ENCODE data around the gene PRKAG2.

Gene PRKAG2

GRCh38 chr7:151819866-151820265 lies 57.0 kb downstream of the PRKAG2 start:
- in situ Hi-C loops (cut with HindIII; ENCODE audit: low sequenced_read_pairs): no loop called here
- H3K4me3 ChIP-seq (ENCODE audit: low read depth, low read length): no peak overlapping the region
- DNase-seq (ENCODE audit: low read depth): no peak
- no peak for TF ChIP-seq CTCF (IDR thresholded peaks at IDR 0.05; ENCODE audit: low read depth, low read length, missing control alignments)

DNA sequence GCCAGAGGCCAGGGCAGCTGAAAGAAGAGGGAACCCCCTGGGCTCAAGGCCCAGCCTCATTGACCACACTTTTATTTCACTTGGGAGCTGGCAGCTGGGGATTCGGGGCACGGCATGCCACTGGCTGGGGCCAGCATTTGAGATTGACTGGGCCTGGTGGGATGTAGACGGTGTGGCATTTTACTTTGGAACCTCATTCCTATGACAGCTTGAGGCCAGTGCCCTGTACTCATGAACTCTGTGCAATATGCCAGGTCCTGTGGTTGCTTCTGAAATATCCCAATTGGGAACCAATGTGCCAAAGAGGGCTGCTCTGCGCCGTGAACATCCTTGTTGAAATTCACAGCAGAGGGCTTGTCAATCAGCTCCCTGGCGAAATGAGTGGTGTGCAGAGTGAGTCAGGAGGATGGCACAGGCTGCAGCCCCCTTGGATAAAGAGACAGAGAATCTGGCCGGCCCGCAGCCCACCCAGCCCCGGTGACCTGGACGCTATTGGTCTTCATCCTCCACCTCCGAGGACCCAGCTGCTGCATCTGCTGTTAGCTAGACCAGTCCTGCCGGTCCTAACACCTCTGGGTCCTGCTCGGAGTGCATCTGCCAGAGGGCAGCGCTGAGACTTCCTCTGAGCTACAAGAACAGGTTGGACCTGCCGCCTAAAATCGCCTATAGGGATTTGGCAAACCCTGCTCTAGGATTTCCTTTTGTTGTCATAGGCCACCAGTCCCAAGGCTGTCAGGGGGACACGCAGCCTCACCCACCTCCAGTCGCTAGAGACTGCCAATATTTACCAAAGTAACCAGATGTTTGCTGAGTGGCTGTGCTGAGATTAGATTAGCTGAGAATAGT lies 58.0 kb downstream of the PRKAG2 start:
- TF ChIP-seq CTCF (IDR thresholded peaks at IDR 0.05; ENCODE audit: low read depth, low read length, missing control alignments): no peak
- no peak overlapping the region for H3K4me3 ChIP-seq (ENCODE audit: low read depth, low read length)
- no peak for DNase-seq (ENCODE audit: low read depth)
- in situ Hi-C loops (cut with HindIII; ENCODE audit: low sequenced_read_pairs): no loop called here

DNA sequence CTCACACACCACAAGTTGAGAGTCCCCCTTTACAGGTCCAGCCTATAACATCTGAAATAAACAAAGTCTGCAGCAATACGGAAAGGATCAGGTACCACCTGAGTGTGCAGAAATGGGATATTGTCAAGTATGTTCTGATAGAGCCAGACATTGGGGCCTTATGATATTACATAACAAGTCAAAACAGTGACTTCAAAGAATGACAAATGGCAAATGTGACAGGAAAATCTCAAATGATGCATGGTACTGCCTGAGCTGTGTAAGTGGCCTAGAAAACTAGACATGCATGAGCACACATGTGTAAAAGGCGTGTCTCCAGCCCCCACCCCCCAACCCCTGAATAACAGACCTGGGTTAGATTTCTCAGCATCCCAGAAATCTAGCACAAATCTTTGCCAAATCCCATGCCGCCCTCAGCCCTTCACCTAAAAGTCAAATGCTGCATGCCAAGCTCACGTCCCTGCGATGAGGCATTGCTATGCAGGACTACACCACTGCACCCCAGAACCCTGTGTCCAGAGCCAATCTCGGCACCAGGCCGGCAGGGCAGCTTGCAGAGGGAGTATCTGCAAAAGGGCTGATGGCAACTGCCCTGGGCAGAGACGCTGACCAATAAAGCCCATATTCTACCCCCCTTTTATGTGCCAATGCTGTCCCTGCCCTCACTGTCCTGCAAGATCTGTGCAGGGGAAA lies 58.8 kb downstream of the PRKAG2 start:
- TF ChIP-seq CTCF (IDR thresholded peaks at IDR 0.05; ENCODE audit: low read depth, low read length, missing control alignments): no peak
- no peak for DNase-seq (ENCODE audit: low read depth)
- H3K4me3 ChIP-seq (ENCODE audit: low read depth, low read length): no peak overlapping the region
- in situ Hi-C loops (cut with HindIII; ENCODE audit: low sequenced_read_pairs): no loop called here

DNA sequence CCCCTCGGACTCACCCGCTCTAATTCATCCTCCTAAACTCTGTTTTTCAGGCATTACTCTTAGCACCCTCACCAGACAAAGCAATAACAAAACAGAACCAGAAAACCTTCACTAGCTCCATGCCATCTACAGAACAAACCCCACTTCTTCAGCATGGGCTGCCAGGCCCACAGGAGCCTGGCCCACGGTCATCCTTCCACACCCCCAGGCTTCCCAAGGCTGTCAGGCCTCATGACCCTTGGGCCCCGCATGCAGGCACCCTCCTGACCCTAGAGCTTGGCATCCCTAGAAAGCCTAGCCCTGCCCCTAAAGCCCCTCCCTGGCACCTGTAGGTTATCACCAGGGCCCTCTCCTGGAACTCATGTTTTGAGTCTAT lies 59.6 kb downstream of the PRKAG2 start:
- DNase-seq (ENCODE audit: low read depth): no peak
- in situ Hi-C loops (cut with HindIII; ENCODE audit: low sequenced_read_pairs): no loop called here
- TF ChIP-seq CTCF (IDR thresholded peaks at IDR 0.05; ENCODE audit: low read depth, low read length, missing control alignments): no peak
- H3K4me3 ChIP-seq (ENCODE audit: low read depth, low read length): no peak overlapping the region

GRCh38 chr7:151816562-151817314 lies 60.2 kb downstream of the PRKAG2 start:
- no peak overlapping the region for H3K4me3 ChIP-seq (ENCODE audit: low read depth, low read length)
- TF ChIP-seq CTCF (IDR thresholded peaks at IDR 0.05; ENCODE audit: low read depth, low read length, missing control alignments): no peak
- in situ Hi-C loops (cut with HindIII; ENCODE audit: low sequenced_read_pairs): no loop called here
- DNase-seq (ENCODE audit: low read depth): no peak

GRCh38 chr7:151815419-151815818 lies 61.5 kb downstream of the PRKAG2 start:
- in situ Hi-C loops (cut with HindIII; ENCODE audit: low sequenced_read_pairs): no loop called here
- TF ChIP-seq CTCF (IDR thresholded peaks at IDR 0.05; ENCODE audit: low read depth, low read length, missing control alignments): no peak
- H3K4me3 ChIP-seq (ENCODE audit: low read depth, low read length): no peak overlapping the region
- no peak for DNase-seq (ENCODE audit: low read depth)
